SH-SY5Y (cell line): ENCODE measurements around the gene GABRR2.

ENCODE experiments used
- GATA2 ChIP-seq: IDR thresholded peaks from 2 replicates; pipeline ENCODE4 v1.6.1; 2011; ENCODE audit warnings: mild to moderate bottlenecking, low read depth, low read length
- GATA3 ChIP-seq: IDR thresholded peaks from 2 replicates; pipeline ENCODE4 v1.6.1; 2011; ENCODE audit warnings: low read depth, mild to moderate bottlenecking, low read length, moderate library complexity

- TF ChIP-seq GATA2, result no peak
- no peak for TF ChIP-seq GATA3
Measured at GRCh38 chr6:89352278-89353117, 37.4 kb upstream of the GABRR2 start, which contains the start of gene UBE2J1.
